WI38 (cell line): Measurements from ENCODE around the gene CELF1.

Experiments used
- H3K4me3 ChIP-seq: 2 replicates; pipeline ENCODE4 v1.5.1; 2011; ENCODE audit warnings: low read depth, mild to moderate bottlenecking, control low read depth, low read length
- CTCF ChIP-seq: IDR thresholded peaks from 2 replicates; pipeline ENCODE4 v1.5.1; 2012; ENCODE audit warnings: low read depth, mild to moderate bottlenecking, control low read depth, low read length

CELF1 gene

GRCh38 chr11:47552566-47553405 lies at the start of gene CELF1:
TSS of gene CELF1 (minus strand) at chr11:47553132. CDS start at chr11:47499523, 53,609 bp downstream.
- TF ChIP-seq CTCF, result peak; percentile 60
- H3K4me3 ChIP-seq, result peak within 1 kb of the TSS; percentile 96

- H3K4me3 ChIP-seq, result no peak overlapping the region
- no peak for TF ChIP-seq CTCF
Measured at GRCh38 chr11:47599902-47600301, 47.0 kb upstream of the CELF1 start.

GRCh38 chr11:47595967-47596366 lies 43.0 kb upstream of the CELF1 start:
- no peak overlapping the region for H3K4me3 ChIP-seq
- no peak for TF ChIP-seq CTCF

GRCh38 chr11:47595029-47595428 lies 42.1 kb upstream of the CELF1 start:
- no peak overlapping the region for H3K4me3 ChIP-seq
- TF ChIP-seq CTCF, result no peak

- H3K4me3 ChIP-seq, result peak within 1 kb of the TSS; percentile 24
- TF ChIP-seq CTCF, result no peak
Measured at GRCh38 chr11:47593934-47594855, 41.3 kb upstream of the CELF1 start, which contains the start of gene C1QTNF4. TSS of gene C1QTNF4 (minus strand) at chr11:47594411. CDS start at chr11:47590810, 3,601 bp downstream.

GRCh38 chr11:47593492-47593933 lies 40.6 kb upstream of the CELF1 start:
- no peak for TF ChIP-seq CTCF
- H3K4me3 ChIP-seq, result no peak overlapping the region
